ENCODE results near the gene BPIFB1.

DNA sequence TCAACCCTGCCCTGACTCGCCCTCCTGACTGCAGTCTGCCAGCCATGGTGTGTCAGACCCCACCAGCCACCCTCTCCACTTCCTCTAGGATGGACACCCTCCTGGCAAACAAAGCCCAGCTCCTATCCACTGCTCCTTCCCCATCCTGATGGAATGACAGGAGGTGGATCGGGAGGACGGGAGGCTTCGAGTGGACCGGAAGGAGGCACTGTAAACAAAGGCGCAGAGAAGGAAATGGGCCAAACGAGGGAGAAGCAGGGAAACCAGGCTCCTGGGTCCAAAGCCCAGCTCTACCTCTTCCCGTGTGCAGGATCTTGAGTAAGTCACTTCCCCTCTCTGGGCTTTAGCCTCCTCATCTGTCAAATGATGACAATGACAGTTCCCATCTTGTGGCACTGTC, 40.2 kb downstream of the BPIFB1 start:
- TF ChIP-seq CTCF (IDR thresholded peaks at IDR 0.05) (no peak), POLR2A (IDR thresholded peaks at IDR 0.05; ENCODE audit: low read depth) (no peak), EP300 (IDR thresholded peaks at IDR 0.05) (no peak), POLR2AphosphoS5 (IDR thresholded peaks at IDR 0.05) (no peak)

Data from esophagus muscularis mucosa (tissue), 4 donors.